Measurements from ENCODE around the gene TDRD9.

- no peak for TF ChIP-seq CTCF (IDR thresholded peaks at IDR 0.05; ENCODE audit: poor library complexity)
- TF ChIP-seq EZH2phosphoT487 (IDR thresholded peaks at IDR 0.05; ENCODE audit: low read depth, severe bottlenecking, unreplicated experiment), result no peak
- no peak for TF ChIP-seq EZH2 (IDR thresholded peaks at IDR 0.05; ENCODE audit: borderline replicate concordance)
Measured at GRCh38 chr14:104095426-104096310, 167.4 kb downstream of the TDRD9 start.

All from hepatocyte (in vitro differentiated cells).